Measurements from ENCODE around the gene TOMM6.

- TF ChIP-seq CTCF (conservative IDR thresholded peaks at IDR 0.05) = no peak
- no peak for TF ChIP-seq ZFX (IDR thresholded peaks at IDR 0.05)
Observed at GRCh38 chr6:41815587-41815986, 28.1 kb downstream of the TOMM6 start.

Data from C4-2B (cell line).